HepG2 (cell line): Measurements from ENCODE around the gene PLD2. TPM values are rescaled to one million over a fixed set of nuclear protein-coding genes. Genes with fewer than 3 reads are reported as not detected.

Experiments
- AHR ChIP-seq: IDR thresholded peaks from 2 replicates; pipeline ENCODE4 v1.6.1; 2018; ENCODE audit warnings: missing genetic modification reagents, missing compliant biosample characterization
- ATF7-NPFF ChIP-seq: sonication (generic); formaldehyde crosslinking; IDR thresholded peaks from 2 replicates; pipeline ENCODE4 v1.8.1; 2023; ENCODE audit warnings: mild to moderate bottlenecking, low read depth, missing genetic modification reagents, moderate library complexity
- CAMTA2 ChIP-seq: sonication (generic); formaldehyde crosslinking; IDR thresholded peaks from 2 replicates; pipeline ENCODE4 v1.4.0; 2020; ENCODE audit warnings: mild to moderate bottlenecking, missing genetic modification reagents, borderline replicate concordance
- GATAD2A ChIP-seq: IDR thresholded peaks from 2 replicates; pipeline ENCODE4 v1.6.1; 2016
- HNF4G ChIP-seq, 2 experiments: sonication (generic) in 1 of 2; formaldehyde crosslinking in 1 of 2; IDR thresholded peaks; 2 replicates each; pipeline versions ENCODE4 v1.4.0 to v1.6.1; 2011 to 2020; ENCODE audit warnings: borderline replicate concordance in 2 of 2, low read depth in 2 of 2, mild to moderate bottlenecking in 2 of 2, low read length in 1 of 2, missing genetic modification reagents in 1 of 2, moderate library complexity in 1 of 2
- HOXA3 ChIP-seq: sonication (generic); formaldehyde crosslinking; IDR thresholded peaks from 2 replicates; pipeline ENCODE4 v1.5.0; 2020; ENCODE audit warnings: missing genetic modification reagents
- HOXD1 ChIP-seq: sonication (generic); formaldehyde crosslinking; IDR thresholded peaks from 2 replicates; pipeline ENCODE4 v1.5.0; 2020; ENCODE audit warnings: missing genetic modification reagents
- KDM6A ChIP-seq: IDR thresholded peaks from 2 replicates; pipeline ENCODE4 v1.6.1; 2016; ENCODE audit warnings: low read depth
- MAZ ChIP-seq, 2 experiments: sonication (generic) in 1 of 2; formaldehyde crosslinking in 1 of 2; IDR thresholded peaks; 2 replicates each; pipeline versions ENCODE4 v1.5.0 to v1.6.1; 2012 to 2020; ENCODE audit warnings: low read depth in 2 of 2, mild to moderate bottlenecking in 2 of 2, borderline replicate concordance in 1 of 2, improper control_type of control experiment in 1 of 2, low read length in 1 of 2, missing genetic modification reagents in 1 of 2, moderate library complexity in 1 of 2
- MBNL3 ChIP-seq: fragments of 250-450 bp; sonication (Bioruptor Pico); conservative IDR thresholded peaks from 2 replicates; pipeline ENCODE4 v1.8.0; 2022; ENCODE audit warnings: mild to moderate bottlenecking, inconsistent platforms
- MIER2 ChIP-seq: IDR thresholded peaks from 2 replicates; pipeline ENCODE4 v1.6.1; 2016; ENCODE audit warnings: missing biosample characterization, missing genetic modification reagents
- MTF2 ChIP-seq: sonication (generic); formaldehyde crosslinking; IDR thresholded peaks from 2 replicates; pipeline ENCODE4 v1.5.0; 2020; ENCODE audit warnings: missing genetic modification reagents, borderline replicate concordance
- PITX1 ChIP-seq: sonication (generic); formaldehyde crosslinking; IDR thresholded peaks from 2 replicates; pipeline ENCODE4 v1.5.1; 2020; ENCODE audit warnings: mild to moderate bottlenecking, missing genetic modification reagents
- RAD51 ChIP-seq: fragments of 450-650 bp; IDR thresholded peaks from 2 replicates; pipeline ENCODE4 v1.6.1; 2016; ENCODE audit warnings: borderline replicate concordance
- RARA ChIP-seq: IDR thresholded peaks from 2 replicates; pipeline ENCODE4 v1.6.1; 2016; ENCODE audit warnings: missing genetic modification reagents, missing compliant biosample characterization
- RBM39 ChIP-seq: fragments of 200-400 bp; formaldehyde crosslinking; IDR thresholded peaks from one replicate; pipeline ENCODE4 v1.6.1; 2018; ENCODE audit warnings: antibody characterized with exemption, mild to moderate bottlenecking, low read depth, low read length; ENCODE audit not compliant: poor library complexity, severe bottlenecking
- REXO4 ChIP-seq: sonication (generic); formaldehyde crosslinking; IDR thresholded peaks from 2 replicates; pipeline ENCODE4 v1.8.0; 2022; ENCODE audit warnings: missing genetic modification reagents, mild to moderate bottlenecking, borderline replicate concordance
- SAP130 ChIP-seq: IDR thresholded peaks from 2 replicates; pipeline ENCODE4 v1.6.1; 2016; ENCODE audit warnings: low read depth
- TBL1XR1 ChIP-seq: fragments of 150-350 bp; IDR thresholded peaks from 2 replicates; pipeline ENCODE4 v1.6.1; 2014; ENCODE audit warnings: borderline replicate concordance, low read length; ENCODE audit not compliant: partially characterized antibody
- THYN1 ChIP-seq: sonication (generic); formaldehyde crosslinking; IDR thresholded peaks from 2 replicates; pipeline ENCODE4 v1.8.1; 2023; ENCODE audit warnings: low read depth, mild to moderate bottlenecking, moderate library complexity, missing genetic modification reagents, borderline replicate concordance
- TOPORS ChIP-seq: sonication (generic); formaldehyde crosslinking; IDR thresholded peaks from 2 replicates; pipeline ENCODE4 v1.8.0; 2023; ENCODE audit warnings: mild to moderate bottlenecking, missing genetic modification reagents
- ZNF577 ChIP-seq: sonication (generic); formaldehyde crosslinking; IDR thresholded peaks from 2 replicates; pipeline ENCODE4 v1.4.0; 2020; ENCODE audit warnings: mild to moderate bottlenecking, low read depth, missing genetic modification reagents, borderline replicate concordance
- ZNF850 ChIP-seq: sonication (generic); formaldehyde crosslinking; conservative IDR thresholded peaks from 2 replicates; pipeline ENCODE4 v1.9.0; 2021; ENCODE audit warnings: mild to moderate bottlenecking, missing genetic modification reagents
- ZNF879 ChIP-seq: sonication (generic); formaldehyde crosslinking; IDR thresholded peaks from 2 replicates; pipeline ENCODE4 v1.8.1; 2023; ENCODE audit warnings: missing genetic modification reagents
- polyA plus RNA-seq, 8 experiments: library from polyadenylated mRNA; depleted of rRNA in 3 of 8; stranded (reverse) in 7 of 8; unstranded in 1 of 8; fragments of >200 nt; fragmentation: Illumina TruSeq in 4 of 8; extraction: Trizol in 4 of 8; gene quantifications; 2 replicates each; pipeline versions ENCODE4 v1.2.1 to v1.2.3, GENCODE V29; 2011 to 2016; ENCODE audit warnings: low read depth in 4 of 8, missing spikeins in 1 of 8, mixed read lengths in 1 of 8; ENCODE audit not compliant: insufficient read depth in 1 of 8
- total RNA-seq, 5 experiments: library from RNA; depleted of rRNA; stranded (reverse); fragments of >200 nt; fragmentation: Illumina TruSeq; extraction: Trizol; gene quantifications; 2 replicates each; pipeline ENCODE4 v1.2.3, GENCODE V29; 2016; ENCODE audit warnings: low read depth in 1 of 5
- TF ChIP-seq, protein P1 (sequence below): sonication (generic); formaldehyde crosslinking; IDR thresholded peaks from 2 replicates; pipeline ENCODE4 v1.9.0; 2021; ENCODE audit warnings: missing genetic modification reagents, borderline replicate concordance
- TF ChIP-seq, protein P2 (sequence below): sonication (generic); formaldehyde crosslinking; IDR thresholded peaks from 2 replicates; pipeline ENCODE4 v1.8.0; 2022; ENCODE audit warnings: mild to moderate bottlenecking, missing genetic modification reagents; ENCODE audit not compliant: insufficient replicate concordance

Gene PLD2
- total and polyA plus RNA-seq, 2 of the 13 experiments (the other 11 are each of a cell fraction or from before 2014, with no cell fraction given), result 13.4 to 29.7 TPM

DNA sequence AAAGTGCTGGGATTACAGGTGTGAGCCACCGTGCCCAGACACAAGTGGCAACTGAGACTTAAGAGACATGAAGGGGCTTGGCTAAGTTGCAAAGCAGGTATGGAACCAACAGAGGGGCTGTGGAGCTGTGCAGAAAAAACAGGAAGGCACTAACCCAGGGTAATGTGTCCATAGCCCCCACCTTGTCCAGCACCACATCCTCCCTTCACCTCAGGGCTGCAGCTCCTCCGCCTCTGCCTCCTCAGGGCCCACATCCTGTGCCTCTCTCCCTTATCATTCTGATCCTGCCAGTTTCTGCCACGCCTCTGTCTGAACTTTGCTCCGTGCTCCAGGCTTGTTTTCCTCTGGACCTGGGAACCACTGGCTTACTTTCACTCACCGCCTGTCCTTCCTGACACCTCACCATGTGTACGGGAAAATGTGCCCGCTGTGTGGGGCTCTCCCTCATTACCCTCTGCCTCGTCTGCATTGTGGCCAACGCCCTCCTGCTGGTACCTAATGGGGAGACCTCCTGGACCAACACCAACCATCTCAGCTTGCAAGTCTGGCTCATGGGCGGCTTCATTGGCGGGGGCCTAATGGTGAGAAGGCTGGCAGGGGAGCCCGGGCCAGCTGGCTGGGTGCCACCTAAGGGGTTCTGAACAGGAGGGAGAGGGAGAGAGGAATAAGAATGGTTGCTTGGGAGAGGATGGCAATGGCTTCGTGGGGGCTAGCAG is 35.3 kb upstream of the PLD2 start, which contains the start of gene TM4SF5 (continued):
- TF ChIP-seq RBM39, result no peak
- TF ChIP-seq MTF2, result no peak
- no peak for TF ChIP-seq ZNF850 (CRISPR knock-in tag)
- no peak for TF ChIP-seq MIER2 (CRISPR knock-in tag)
- peak; percentile 87; the same call in 1 of the 2 replicates for TF ChIP-seq HOXA3 (CRISPR knock-in tag)
- TF ChIP-seq GATAD2A (CRISPR knock-in tag), result peak; percentile 90
- TF ChIP-seq, protein P1, sequence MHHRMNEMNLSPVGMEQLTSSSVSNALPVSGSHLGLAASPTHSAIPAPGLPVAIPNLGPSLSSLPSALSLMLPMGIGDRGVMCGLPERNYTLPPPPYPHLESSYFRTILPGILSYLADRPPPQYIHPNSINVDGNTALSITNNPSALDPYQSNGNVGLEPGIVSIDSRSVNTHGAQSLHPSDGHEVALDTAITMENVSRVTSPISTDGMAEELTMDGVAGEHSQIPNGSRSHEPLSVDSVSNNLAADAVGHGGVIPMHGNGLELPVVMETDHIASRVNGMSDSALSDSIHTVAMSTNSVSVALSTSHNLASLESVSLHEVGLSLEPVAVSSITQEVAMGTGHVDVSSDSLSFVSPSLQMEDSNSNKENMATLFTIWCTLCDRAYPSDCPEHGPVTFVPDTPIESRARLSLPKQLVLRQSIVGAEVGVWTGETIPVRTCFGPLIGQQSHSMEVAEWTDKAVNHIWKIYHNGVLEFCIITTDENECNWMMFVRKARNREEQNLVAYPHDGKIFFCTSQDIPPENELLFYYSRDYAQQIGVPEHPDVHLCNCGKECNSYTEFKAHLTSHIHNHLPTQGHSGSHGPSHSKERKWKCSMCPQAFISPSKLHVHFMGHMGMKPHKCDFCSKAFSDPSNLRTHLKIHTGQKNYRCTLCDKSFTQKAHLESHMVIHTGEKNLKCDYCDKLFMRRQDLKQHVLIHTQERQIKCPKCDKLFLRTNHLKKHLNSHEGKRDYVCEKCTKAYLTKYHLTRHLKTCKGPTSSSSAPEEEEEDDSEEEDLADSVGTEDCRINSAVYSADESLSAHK (CRISPR knock-in tag), result 0 out of 2 replicates have a peak, but pooled peaks have one; percentile 49
- no peak for TF ChIP-seq MBNL3 (CRISPR knock-in tag)
- no peak for TF ChIP-seq CAMTA2 (CRISPR knock-in tag)
- TF ChIP-seq, protein P2, sequence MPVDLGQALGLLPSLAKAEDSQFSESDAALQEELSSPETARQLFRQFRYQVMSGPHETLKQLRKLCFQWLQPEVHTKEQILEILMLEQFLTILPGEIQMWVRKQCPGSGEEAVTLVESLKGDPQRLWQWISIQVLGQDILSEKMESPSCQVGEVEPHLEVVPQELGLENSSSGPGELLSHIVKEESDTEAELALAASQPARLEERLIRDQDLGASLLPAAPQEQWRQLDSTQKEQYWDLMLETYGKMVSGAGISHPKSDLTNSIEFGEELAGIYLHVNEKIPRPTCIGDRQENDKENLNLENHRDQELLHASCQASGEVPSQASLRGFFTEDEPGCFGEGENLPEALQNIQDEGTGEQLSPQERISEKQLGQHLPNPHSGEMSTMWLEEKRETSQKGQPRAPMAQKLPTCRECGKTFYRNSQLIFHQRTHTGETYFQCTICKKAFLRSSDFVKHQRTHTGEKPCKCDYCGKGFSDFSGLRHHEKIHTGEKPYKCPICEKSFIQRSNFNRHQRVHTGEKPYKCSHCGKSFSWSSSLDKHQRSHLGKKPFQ (CRISPR knock-in tag), result peak; percentile 43
- peak; percentile 80 for TF ChIP-seq KDM6A (CRISPR knock-in tag)
- peak; percentile 83 for TF ChIP-seq HNF4G (IDR thresholded peaks at IDR 0.05; ENCODE audit: borderline replicate concordance, low read depth, low read length)
- peak; percentile 88; the same call in 1 of the 2 replicates for TF ChIP-seq HNF4G (CRISPR knock-in tag; IDR thresholded peaks at IDR 0.05; ENCODE audit: borderline replicate concordance, low read depth)
- no peak; the same call in 1 of the 2 replicates for TF ChIP-seq ATF7-NPFF (CRISPR knock-in tag)
- no peak for TF ChIP-seq RAD51
- TF ChIP-seq THYN1, result no peak; the same call in 1 of the 2 replicates
- no peak for TF ChIP-seq ZNF879 (CRISPR knock-in tag)
- TF ChIP-seq REXO4 (CRISPR knock-in tag), result no peak
- TF ChIP-seq RARA (CRISPR knock-in tag), result peak; percentile 75; the same call in 1 of the 2 replicates
- no peak; the same call in 1 of the 2 replicates for TF ChIP-seq AHR
- TF ChIP-seq ZNF577 (CRISPR knock-in tag), result no peak
- peak; percentile 90 for TF ChIP-seq HOXD1 (CRISPR knock-in tag)
- TF ChIP-seq TBL1XR1, result no peak
- no peak for TF ChIP-seq MAZ (IDR thresholded peaks at IDR 0.05; ENCODE audit: borderline replicate concordance, low read depth, low read length)
- peak; percentile 71 for TF ChIP-seq MAZ (CRISPR knock-in tag; IDR thresholded peaks at IDR 0.05; ENCODE audit: low read depth)
- TF ChIP-seq TOPORS, result peak; percentile 82; the same call in 1 of the 2 replicates
- TF ChIP-seq SAP130 (CRISPR knock-in tag), result peak; percentile 97
- TF ChIP-seq PITX1 (CRISPR knock-in tag), result peak; percentile 91
